ENCODE data around the gene SPIRE2.

DNA sequence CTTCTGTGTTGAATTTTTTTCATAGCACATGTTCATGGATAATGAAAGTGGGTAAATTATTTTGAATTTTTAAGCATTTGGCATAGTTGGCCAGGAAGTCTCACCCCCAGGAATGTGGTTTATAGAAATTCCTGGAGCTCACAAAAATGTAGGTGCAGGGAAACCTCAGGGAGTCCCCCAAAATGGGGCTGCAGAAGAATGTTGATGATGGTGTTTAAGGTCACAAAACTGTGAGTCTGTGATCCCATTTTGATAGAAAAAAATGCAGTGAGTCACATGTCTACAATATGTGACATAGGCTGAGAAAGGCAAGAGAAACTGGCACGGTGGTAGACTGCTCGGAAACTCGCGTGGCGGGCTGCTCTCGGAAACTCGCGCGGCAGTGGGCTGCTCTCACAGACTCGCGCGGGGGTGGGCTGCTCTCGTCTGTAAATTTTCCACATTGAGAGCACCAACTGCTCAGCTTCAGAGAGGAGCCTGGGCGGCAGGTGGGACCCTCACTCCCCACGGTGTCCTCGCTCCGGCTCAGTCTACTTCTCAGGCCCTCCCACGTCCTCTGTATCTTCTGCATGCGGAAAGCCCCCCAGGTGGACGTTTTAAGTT is 71.7 kb downstream of the SPIRE2 start:
- TF ChIP-seq POLR2A (IDR thresholded peaks at IDR 0.05) (no peak), CTCF (IDR thresholded peaks at IDR 0.05) (no peak), EP300 (IDR thresholded peaks at IDR 0.05) (no peak)
